ENCODE data around the gene PIGP.

PIGP gene

GRCh38 chr21:37032877-37033471, 39.9 kb downstream of the PIGP start:
- H3K4me1 ChIP-seq (ENCODE audit: control insufficient read depth, insufficient read depth, low read length): no peaks in the 10 kb centered on the region
- H3K9me3 ChIP-seq (ENCODE audit: control insufficient read depth, low read length): no peaks in the 10 kb centered on the region
- H3K4me3 ChIP-seq (ENCODE audit: insufficient read depth, low read depth, low read length): no peak overlapping the region
- H3K36me3 ChIP-seq (ENCODE audit: control insufficient read depth, insufficient read depth, low read length): no peaks in the 10 kb centered on the region
- WGBS, 2 experiments: 91 to 92% methylated on average over 4 of the region's 4 CpGs
- no peak overlapping the region for H3K27ac ChIP-seq (ENCODE audit: insufficient read depth, low read depth, low read length, poor library complexity, severe bottlenecking)
- H3K27me3 ChIP-seq (ENCODE audit: control insufficient read depth, insufficient read depth, low read length, poor library complexity, severe bottlenecking): peaks cover 11% of the 10 kb centered on the region

DNA sequence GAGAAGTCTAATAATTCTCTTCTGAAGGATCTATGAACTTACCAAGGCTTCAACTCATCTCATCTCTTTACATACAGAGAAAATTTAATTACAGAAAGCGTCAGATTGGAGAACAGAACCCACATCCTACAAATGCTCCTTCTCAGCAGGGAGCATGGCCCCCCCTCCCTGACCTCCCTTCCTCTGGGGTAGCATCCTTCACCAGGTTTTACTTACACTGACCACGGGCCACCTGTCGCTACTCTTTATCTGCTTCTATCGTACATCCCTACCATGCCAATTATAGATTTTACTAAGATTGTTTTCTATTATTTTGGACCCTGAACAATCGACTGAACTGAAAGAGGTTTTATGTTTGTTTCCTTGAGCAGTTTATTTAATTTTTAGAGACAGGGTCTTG, 40.6 kb downstream of the PIGP start:
- no peak overlapping the region for H3K27ac ChIP-seq (ENCODE audit: insufficient read depth, low read depth, low read length, poor library complexity, severe bottlenecking)
- 92 to 97% methylated on average over 5 of the region's 5 CpGs for WGBS, 2 experiments

GRCh38 chr21:37030864-37031263, 42.0 kb downstream of the PIGP start:
- H3K27me3 ChIP-seq (ENCODE audit: control insufficient read depth, insufficient read depth, low read length, poor library complexity, severe bottlenecking): no peaks in the 10 kb centered on the region
- H3K36me3 ChIP-seq (ENCODE audit: control insufficient read depth, insufficient read depth, low read length): no peaks in the 10 kb centered on the region
- H3K27ac ChIP-seq (ENCODE audit: insufficient read depth, low read depth, low read length, poor library complexity, severe bottlenecking): no peak overlapping the region
- no peaks in the 10 kb centered on the region for H3K4me1 ChIP-seq (ENCODE audit: control insufficient read depth, insufficient read depth, low read length)
- H3K9me3 ChIP-seq (ENCODE audit: control insufficient read depth, low read length): no peaks in the 10 kb centered on the region
- 93 to 94% methylated on average over 4 of the region's 4 CpGs for WGBS, 2 experiments
- H3K4me3 ChIP-seq (ENCODE audit: insufficient read depth, low read depth, low read length): no peak overlapping the region

More for the DNA sequence above, 40.6 kb downstream of the PIGP start:
- no peaks in the 10 kb centered on the region for H3K4me1 ChIP-seq (ENCODE audit: control insufficient read depth, insufficient read depth, low read length)
- H3K36me3 ChIP-seq (ENCODE audit: control insufficient read depth, insufficient read depth, low read length): no peaks in the 10 kb centered on the region
- no peak overlapping the region for H3K4me3 ChIP-seq (ENCODE audit: insufficient read depth, low read depth, low read length)
- H3K9me3 ChIP-seq (ENCODE audit: control insufficient read depth, low read length): no peaks in the 10 kb centered on the region
- peaks cover 4% of the 10 kb centered on the region for H3K27me3 ChIP-seq (ENCODE audit: control insufficient read depth, insufficient read depth, low read length, poor library complexity, severe bottlenecking)

GRCh38 chr21:37028570-37028969, 44.3 kb downstream of the PIGP start:
- Histone ChIP-seq H3K27ac (ENCODE audit: insufficient read depth, low read depth, low read length, poor library complexity, severe bottlenecking) (no peak overlapping the region), H3K36me3 (ENCODE audit: control insufficient read depth, insufficient read depth, low read length) (no peaks in the 10 kb centered on the region), H3K9me3 (ENCODE audit: control insufficient read depth, low read length) (no peaks in the 10 kb centered on the region), H3K4me1 (ENCODE audit: control insufficient read depth, insufficient read depth, low read length) (no peaks in the 10 kb centered on the region), H3K27me3 (ENCODE audit: control insufficient read depth, insufficient read depth, low read length, poor library complexity, severe bottlenecking) (no peaks in the 10 kb centered on the region), H3K4me3 (ENCODE audit: insufficient read depth, low read depth, low read length) (no peak overlapping the region)
- WGBS, 2 experiments: 80 to 87% methylated on average over 4 of the region's 4 CpGs

GRCh38 chr21:37026499-37026898, 46.4 kb downstream of the PIGP start:
- no peak overlapping the region for H3K27ac ChIP-seq (ENCODE audit: insufficient read depth, low read depth, low read length, poor library complexity, severe bottlenecking)
- H3K36me3 ChIP-seq (ENCODE audit: control insufficient read depth, insufficient read depth, low read length): no peaks in the 10 kb centered on the region
- 71 to 74% methylated on average over 4 of the region's 4 CpGs for WGBS, 2 experiments
- H3K4me3 ChIP-seq (ENCODE audit: insufficient read depth, low read depth, low read length): no peak overlapping the region
- H3K9me3 ChIP-seq (ENCODE audit: control insufficient read depth, low read length): no peaks in the 10 kb centered on the region
- H3K27me3 ChIP-seq (ENCODE audit: control insufficient read depth, insufficient read depth, low read length, poor library complexity, severe bottlenecking): no peaks in the 10 kb centered on the region
- no peaks in the 10 kb centered on the region for H3K4me1 ChIP-seq (ENCODE audit: control insufficient read depth, insufficient read depth, low read length)

GRCh38 chr21:37017951-37018679, 54.8 kb downstream of the PIGP start:
- no peaks in the 10 kb centered on the region for H3K9me3 ChIP-seq (ENCODE audit: control insufficient read depth, low read length)
- no peak overlapping the region for H3K27ac ChIP-seq (ENCODE audit: insufficient read depth, low read depth, low read length, poor library complexity, severe bottlenecking)
- H3K4me1 ChIP-seq (ENCODE audit: control insufficient read depth, insufficient read depth, low read length): no peaks in the 10 kb centered on the region
- no peaks in the 10 kb centered on the region for H3K36me3 ChIP-seq (ENCODE audit: control insufficient read depth, insufficient read depth, low read length)
- no peaks in the 10 kb centered on the region for H3K27me3 ChIP-seq (ENCODE audit: control insufficient read depth, insufficient read depth, low read length, poor library complexity, severe bottlenecking)
- 87 to 88% methylated on average over 12 to 13 of the region's 13 CpGs for WGBS, 2 experiments
- no peak overlapping the region for H3K4me3 ChIP-seq (ENCODE audit: insufficient read depth, low read depth, low read length)
